Embryonic facial prominence (tissue), 1 donor: ENCODE data around the gene MYOG.

Experiments used
- DNase-seq: peaks from one replicate; pipeline ENCODE4 v3.0.0-alpha.2; 2016; ENCODE audit errors: extremely low spot score

MYOG gene

GRCh38 chr1:203046984-203047630 is 38.7 kb downstream of the MYOG start:
- DNase-seq = no peak

GRCh38 chr1:203045821-203046594 is 39.8 kb downstream of the MYOG start:
- DNase-seq = no peak

- DNase-seq = no peak
Observed at GRCh38 chr1:203045336-203045735, 40.5 kb downstream of the MYOG start.

GRCh38 chr1:203044546-203045250 is 41.1 kb downstream of the MYOG start:
- DNase-seq = no peak

- DNase-seq = no peak
Observed at GRCh38 chr1:203043830-203044545, 41.8 kb downstream of the MYOG start.

GRCh38 chr1:203041351-203041932 is 44.4 kb downstream of the MYOG start:
- DNase-seq = no peak

GRCh38 chr1:203040513-203041275 is 45.1 kb downstream of the MYOG start:
- no peak for DNase-seq

GRCh38 chr1:203039609-203040512 is 46.0 kb downstream of the MYOG start:
- DNase-seq = no peak

GRCh38 chr1:203038891-203039608 is 46.8 kb downstream of the MYOG start:
- peak; percentile 56 for DNase-seq

GRCh38 chr1:203038217-203038741 is 47.5 kb downstream of the MYOG start:
- DNase-seq = no peak

- DNase-seq = no peak
Observed at GRCh38 chr1:203037509-203038190, 48.2 kb downstream of the MYOG start.

- DNase-seq = no peak
Observed at GRCh38 chr1:203036537-203036936, 49.3 kb downstream of the MYOG start.

GRCh38 chr1:203036135-203036534 is 49.7 kb downstream of the MYOG start:
- DNase-seq = no peak

- no peak for DNase-seq
Observed at GRCh38 chr1:203035111-203036000, 50.5 kb downstream of the MYOG start.

GRCh38 chr1:203034422-203035110 is 51.2 kb downstream of the MYOG start:
- no peak for DNase-seq

- DNase-seq = no peak
Observed at GRCh38 chr1:203033917-203034316, 51.9 kb downstream of the MYOG start.

- no peak for DNase-seq
Observed at GRCh38 chr1:203033287-203033686, 52.5 kb downstream of the MYOG start.
